Thyroid gland (tissue), 4 donors: ENCODE data around the gene TCP11.

Experiments
- POLR2A ChIP-seq, 2 donors: fragments of 450-650 bp; IDR thresholded peaks; one replicate each; pipeline ENCODE4 v1.6.1; 2017; ENCODE audit warnings: antibody characterized with exemption in 2 of 2, mild to moderate bottlenecking in 2 of 2, moderate library complexity in 1 of 2
- TF ChIP-seq, protein P1 (sequence below), 6 experiments: fragments of 200-600 bp in 3 of 6; fragments of 450-650 bp in 3 of 6; sonication (generic) in 3 of 6; IDR thresholded peaks; one replicate each; pipeline ENCODE4 v1.5.1; 2016 to 2019; ENCODE audit warnings: antibody characterized with exemption in 6 of 6, mild to moderate bottlenecking in 2 of 6, inconsistent platforms in 1 of 6, moderate library complexity in 1 of 6

- TF ChIP-seq, protein P1, sequence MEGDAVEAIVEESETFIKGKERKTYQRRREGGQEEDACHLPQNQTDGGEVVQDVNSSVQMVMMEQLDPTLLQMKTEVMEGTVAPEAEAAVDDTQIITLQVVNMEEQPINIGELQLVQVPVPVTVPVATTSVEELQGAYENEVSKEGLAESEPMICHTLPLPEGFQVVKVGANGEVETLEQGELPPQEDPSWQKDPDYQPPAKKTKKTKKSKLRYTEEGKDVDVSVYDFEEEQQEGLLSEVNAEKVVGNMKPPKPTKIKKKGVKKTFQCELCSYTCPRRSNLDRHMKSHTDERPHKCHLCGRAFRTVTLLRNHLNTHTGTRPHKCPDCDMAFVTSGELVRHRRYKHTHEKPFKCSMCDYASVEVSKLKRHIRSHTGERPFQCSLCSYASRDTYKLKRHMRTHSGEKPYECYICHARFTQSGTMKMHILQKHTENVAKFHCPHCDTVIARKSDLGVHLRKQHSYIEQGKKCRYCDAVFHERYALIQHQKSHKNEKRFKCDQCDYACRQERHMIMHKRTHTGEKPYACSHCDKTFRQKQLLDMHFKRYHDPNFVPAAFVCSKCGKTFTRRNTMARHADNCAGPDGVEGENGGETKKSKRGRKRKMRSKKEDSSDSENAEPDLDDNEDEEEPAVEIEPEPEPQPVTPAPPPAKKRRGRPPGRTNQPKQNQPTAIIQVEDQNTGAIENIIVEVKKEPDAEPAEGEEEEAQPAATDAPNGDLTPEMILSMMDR (IDR thresholded peaks at IDR 0.05) = no peak
- no peak for TF ChIP-seq POLR2A (IDR thresholded peaks at IDR 0.05)
Measured at GRCh38 chr6:35089216-35089934, 51.8 kb downstream of the TCP11 start.
